ENCODE measurements around the gene CRLF3.
"Not testable (repeated sequence)": the region's sequence is repeated elsewhere in the genome, so short reads cannot be mapped to it uniquely, and the experiment has no call there.

CRLF3 gene, protein sequence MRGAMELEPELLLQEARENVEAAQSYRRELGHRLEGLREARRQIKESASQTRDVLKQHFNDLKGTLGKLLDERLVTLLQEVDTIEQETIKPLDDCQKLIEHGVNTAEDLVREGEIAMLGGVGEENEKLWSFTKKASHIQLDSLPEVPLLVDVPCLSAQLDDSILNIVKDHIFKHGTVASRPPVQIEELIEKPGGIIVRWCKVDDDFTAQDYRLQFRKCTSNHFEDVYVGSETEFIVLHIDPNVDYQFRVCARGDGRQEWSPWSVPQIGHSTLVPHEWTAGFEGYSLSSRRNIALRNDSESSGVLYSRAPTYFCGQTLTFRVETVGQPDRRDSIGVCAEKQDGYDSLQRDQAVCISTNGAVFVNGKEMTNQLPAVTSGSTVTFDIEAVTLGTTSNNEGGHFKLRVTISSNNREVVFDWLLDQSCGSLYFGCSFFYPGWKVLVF

DNA sequence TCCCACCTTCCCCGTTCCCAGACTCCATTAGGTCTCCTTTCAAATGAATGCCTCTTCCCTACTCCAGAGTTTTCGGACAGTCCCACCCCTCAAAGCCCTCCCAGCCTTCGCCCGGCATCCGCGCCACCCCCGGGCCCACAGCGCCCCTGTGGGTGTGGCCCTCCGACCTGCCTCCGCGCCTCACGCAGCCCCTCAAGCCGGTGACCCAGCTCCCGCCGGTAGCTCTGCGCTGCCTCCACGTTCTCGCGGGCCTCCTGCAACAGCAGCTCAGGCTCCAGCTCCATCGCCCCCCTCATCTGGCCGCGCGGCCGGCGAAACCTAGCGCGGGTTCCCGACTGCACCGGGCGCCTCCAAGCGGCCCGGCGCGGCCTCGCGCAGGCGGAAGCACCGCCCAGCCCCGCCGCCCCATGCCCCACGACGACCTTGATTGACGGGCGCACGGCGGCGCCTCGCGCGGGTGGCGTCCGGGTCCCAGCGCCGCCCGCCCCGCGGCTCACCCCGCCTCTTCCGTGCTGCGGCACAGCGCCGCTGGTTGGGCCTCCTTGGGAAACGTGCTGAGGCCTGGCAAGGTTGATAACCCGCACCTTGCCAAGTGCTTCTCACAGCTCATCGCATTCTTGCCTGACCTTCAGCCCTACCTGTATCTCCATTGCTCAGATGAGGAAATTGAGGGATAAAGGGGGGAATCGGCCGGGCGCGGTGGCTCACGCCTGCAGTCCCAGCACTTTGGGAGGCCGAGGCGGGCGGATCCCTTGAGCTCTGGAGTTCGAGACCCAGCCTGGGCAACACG is at the start of gene CRLF3:
TSS of gene CRLF3 (minus strand) at position 337 of the 790 bp plus-strand sequence. CDS start at position 296, 41 bp downstream.
- peak; percentile 93 for DNase-seq

DNA sequence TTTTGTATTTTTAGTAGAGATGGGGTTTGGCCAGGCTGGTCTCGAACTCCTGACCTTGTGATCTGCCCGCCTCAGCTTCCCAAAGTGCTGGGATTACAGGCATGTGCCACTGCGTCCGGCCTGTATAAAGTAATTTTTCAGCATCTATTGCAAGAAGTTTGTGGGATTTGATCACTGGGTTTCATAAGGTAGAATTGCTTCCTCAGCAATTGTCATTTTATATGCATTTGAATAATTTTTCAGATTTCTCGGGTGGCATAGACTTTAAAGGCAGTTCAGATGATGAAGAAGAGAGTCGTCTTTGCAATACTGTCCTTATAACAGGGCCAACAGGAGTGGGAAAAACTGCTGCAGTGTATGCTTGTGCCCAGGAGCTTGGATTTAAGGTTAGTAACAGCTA is 44.5 kb upstream of the CRLF3 start:
- DNase-seq = no peak

DNA sequence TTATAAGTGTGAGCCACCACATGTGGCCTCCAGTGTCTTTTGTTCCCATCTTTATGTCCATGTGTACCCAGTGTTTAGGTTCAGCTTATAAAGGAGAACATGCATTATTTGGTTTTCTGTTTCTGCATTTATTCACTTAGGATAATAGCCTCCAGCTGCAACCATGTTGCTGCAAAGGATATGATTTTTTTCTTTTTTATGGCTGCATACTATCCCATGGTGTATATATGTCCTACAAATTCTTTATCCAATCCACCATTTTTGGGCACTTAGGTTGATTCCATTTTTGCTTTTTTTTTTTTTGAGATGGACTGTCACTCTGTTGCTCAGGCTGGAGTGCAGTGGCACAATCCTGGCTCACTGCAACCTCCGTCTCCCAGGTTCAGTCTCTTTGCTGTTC is 40.1 kb upstream of the CRLF3 start:
- DNase-seq = no peak

DNA sequence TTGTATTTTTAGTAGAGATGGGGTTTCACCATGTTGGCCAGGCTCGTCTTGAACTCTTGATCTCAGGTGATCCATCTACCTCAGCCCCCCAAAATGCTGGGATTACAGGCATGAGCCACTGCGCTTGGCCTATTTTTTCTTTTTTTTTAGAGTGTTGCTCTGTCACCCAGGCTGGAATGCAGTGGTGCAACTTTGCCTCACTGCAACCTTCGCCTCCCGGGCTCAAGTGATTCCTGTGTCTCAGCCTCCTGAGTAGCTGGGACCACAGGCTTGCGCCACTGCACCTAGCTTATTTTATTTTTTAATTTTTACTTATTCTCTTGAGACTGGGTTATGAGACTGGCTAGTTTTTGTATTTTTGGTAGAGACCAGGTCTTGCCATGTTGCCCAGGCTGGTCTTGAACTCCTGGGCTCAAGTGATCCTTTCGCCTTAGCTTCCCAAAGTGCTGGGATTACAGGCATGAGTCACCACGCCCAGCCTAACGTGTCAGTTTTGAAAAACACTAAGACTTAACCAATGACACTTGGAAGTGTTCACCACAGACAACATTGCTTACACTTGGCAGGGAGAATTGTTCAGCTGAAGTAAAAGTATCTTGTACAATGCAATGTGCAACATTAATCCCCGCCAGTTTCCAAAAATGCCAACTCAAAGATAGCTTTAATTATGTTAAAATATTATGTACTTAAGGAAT is 34.2 kb upstream of the CRLF3 start:
- DNase-seq = no peak

DNA sequence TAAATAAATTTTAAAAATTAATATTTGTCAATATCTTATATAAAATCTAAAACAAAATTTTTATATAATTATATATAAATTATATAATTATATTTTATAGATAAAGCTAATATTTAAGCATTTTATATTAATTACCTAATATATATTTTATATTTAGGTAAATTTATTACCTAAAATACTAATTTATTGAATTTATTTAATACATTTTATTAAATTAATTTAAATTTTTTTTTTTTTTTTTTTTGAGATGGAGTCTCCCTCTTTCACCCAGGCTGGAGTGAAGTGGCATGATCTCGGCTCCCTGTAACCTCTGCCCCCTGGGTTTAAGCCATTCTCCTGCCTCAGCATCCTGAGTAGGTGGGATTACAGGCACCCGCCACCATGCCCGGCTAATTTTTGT is 29.7 kb upstream of the CRLF3 start:
- DNase-seq = no peak

DNA sequence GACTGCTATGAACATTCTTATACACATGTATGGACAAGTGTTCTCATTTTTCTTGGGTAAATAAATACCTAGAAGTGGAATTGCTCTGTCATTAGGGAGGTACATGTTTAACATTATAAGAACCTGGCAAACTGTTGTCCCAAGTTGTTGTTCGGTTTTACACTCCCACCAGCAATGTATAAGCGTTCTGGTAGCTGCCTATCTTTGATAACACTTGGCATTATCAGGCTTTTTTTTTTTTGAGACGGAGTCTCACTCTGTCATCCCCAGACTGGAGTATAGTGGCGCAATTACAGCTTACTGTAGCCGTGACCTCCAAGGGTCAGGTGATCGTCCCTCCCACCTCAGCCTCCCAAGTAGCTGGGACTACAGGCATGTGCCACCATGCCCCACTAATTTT is 23.5 kb upstream of the CRLF3 start:
- peak; percentile 91 for DNase-seq

DNA sequence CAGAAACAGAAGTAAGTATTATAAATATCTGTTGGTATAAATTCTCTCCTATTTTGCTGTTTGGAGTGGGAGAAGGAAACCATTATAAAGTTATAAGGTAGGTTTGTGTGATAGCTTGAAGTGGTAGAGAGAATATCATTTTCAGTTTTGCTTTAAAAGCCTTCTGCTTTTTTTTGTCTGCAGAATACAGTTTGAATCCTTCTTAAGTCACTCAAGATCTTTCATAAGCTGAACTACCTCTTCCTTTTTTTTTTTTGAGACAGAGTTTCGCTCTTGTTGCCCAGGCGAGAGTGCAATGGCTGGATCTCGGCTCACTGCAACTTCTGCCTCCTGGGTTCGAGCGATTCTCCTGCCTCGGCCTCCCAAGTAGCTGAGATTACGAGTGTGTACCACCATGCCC is 16.3 kb upstream of the CRLF3 start:
- no peak for DNase-seq

DNA sequence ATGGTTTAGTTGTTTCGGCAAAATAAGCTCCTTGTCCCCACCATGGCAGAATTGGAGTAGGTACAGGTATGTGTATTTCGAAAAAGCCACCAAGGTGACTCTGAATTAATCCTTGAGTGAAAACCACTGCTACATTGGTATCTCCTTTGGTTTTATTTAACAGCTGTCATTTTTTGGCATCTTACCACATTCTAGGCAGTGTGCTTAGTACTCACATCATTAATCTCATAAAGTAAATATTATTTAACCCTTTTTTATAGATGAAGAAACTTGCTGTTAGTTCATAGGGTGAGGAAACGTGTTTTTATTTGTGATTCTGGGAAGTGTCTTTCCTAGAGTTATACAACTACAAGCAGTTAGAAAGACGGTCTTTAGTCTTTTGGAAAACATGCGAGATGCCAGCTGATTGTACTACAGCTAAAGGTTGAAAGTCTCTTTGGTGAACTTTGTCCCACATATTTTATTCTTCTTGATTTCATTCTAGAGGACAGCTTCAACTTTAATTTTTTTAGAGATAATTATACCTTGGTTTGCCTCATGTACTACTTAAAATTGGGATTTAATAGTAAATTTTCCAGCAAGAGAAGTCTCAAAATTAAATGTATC is 13.8 kb upstream of the CRLF3 start:
- no peak for DNase-seq

DNA sequence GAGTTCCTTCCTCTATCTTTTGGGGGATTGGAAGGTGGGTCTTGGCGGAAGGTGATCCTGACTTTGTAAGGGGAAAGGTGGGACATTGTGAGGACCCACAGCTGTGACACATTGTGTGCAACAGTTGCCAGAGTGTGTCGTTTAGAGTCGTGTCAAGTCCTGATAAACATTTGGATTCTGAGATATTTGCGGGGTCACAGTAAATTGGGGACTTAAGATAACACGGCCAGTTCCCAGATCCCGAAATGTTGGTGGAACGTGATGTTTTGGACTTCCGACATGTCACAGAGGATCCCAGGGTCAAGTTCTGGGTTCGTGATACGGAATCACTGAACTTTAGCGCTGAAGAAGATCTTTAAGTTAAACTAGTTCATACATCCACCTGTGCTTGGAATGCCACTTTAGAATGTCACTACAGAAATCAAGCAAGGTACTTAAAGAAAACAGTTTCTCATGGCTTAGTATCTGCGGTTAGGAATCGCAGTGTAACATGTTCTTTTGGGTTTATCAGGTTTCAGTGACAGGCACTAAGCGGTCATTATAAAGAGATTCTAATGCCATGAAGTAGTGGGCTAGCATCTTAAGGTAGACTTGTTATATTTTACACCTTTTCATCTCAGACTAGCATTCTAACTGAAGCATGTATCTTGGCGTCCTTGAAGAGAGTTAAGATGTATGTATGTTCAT is 8.1 kb upstream of the CRLF3 start:
- DNase-seq = peak; percentile 64

DNA sequence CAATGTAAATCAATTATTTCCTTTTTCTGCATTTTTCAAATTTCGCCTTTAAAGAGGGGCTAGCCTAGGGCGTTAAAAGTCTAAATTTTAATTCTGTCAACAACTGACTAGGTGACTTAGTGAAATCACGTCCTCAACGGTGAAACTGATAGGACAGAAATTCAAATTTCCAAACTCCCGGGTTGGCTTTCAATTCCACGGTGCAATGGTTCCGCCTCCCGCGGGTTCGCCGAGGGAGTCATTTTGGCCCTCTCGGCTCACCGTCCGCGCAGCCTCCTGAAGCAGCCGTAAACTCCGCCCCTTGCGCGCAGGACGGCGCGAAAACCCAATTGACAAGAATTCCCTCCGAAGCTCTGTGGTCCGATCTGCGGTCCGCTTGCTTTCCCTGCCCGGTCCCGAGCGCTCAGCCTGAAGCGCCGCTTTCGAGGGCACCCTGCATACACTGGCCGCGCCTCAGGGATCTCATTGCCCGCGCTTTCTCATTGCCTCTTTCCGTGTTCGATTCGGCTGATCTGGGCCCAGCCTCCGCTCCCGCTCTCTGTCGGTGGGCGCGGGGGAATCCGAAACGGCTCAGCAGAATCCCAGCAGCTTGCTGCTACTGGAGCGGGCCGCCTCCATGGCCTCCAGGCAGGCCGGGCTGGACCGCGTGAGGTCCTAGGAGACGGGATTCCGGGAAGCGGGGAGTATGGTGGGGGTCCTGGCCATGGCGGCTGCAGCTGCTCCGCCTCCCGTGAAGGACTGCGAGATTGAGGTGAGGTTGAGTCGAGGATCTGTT is 7.4 kb upstream of the CRLF3 start, which contains the start of gene ATAD5:
TSS of gene ATAD5 (plus strand) at position 304 of the 775 bp plus-strand sequence. CDS start at position 686, 382 bp downstream.
- peak; percentile 91 for DNase-seq

DNA sequence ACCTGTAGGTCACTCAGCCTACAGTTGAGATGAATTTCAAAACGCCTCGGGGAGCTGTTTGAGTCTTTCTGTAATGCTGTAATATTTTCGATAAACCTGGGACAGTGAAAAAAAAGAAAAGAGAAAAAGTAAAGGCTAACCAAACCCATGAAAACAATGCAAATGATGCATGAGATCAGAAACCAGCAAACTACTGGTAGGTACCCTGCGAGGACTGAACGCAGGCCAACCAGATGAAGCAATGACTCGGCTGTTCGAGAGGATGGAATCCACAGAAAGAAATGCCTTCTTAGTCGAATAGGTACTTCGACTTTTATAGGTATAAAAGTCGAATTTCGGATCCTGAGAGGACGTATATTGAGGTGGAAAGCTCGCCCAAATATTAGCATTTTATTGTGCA is 6.8 kb upstream of the CRLF3 start:
- DNase-seq = peak; percentile 61

DNA sequence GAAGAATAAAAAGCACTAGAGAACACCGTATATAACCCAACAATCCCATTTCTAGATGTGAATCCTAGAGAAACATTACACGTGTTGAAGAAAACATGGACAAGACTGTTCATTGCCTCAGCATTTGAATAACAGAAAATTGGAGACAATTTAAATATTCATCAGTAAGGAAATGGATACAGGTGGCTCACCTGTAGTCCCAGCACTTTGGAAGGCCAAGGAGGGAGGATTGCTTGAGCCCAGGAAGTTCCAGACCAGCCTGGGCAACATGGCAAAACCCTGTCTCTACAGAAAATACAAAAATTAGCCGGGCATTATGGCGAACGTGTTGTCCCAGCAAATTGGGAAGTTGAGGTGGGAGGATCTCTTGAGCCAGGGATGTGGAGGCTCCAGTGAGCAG is 4.5 kb upstream of the CRLF3 start:
- DNase-seq = no peak

DNA sequence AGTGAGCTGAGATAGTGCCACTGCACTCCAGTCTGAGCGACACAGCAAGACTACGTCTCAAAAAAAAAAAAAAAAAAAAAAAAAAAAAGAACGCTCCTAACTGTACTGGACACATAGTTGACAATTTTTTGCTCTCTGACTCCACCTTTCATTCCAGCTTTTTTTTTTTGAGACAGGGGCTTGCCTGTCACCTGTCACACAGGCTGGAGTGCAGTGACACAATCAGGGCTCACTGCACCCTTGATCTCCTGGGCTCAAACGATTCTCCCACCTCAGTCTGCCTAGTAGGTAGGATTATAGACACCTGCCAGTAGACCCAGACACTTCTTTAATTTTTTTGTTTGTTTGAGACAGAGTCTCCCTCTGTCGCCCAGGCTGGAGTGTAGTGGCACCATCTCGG is 2.6 kb upstream of the CRLF3 start:
- DNase-seq = no peak

DNA sequence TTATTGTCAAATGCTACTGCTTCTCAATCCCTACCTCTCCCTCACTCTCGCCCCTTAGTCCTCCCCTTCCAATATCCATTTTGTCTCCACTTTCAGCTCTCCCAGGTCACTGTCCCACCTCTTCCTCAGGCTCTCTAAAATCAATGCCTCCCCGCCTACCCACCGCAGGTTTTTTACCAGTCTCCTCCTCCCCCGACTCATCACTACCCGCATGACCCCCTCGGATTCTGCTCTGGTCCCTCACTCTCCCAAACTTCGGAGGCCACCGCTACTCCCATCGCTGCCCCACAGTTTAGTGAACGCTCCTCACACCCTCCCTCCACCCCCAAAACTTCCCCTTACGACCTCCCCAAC is 513 bp downstream of the CRLF3 start:
- no peak for DNase-seq

DNA sequence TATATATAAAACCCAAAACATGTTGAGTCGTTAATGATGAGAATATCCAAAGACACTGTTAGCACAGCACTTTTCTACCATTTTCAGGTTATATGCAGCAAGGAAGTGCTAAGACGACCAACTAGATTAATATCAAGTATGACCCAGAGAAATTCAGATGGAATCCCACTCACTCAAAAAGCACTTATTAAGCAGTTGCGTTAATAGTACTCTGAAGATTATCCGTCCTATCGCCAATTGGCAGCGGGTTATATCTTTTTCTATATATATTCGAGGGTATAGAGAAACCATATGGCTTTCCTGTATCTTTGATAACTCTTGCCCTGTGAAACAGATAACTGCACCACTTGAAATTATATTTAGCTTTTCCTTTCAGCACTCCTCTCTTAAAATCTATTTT is 1.1 kb downstream of the CRLF3 start:
- peak; percentile 70 for DNase-seq

DNA sequence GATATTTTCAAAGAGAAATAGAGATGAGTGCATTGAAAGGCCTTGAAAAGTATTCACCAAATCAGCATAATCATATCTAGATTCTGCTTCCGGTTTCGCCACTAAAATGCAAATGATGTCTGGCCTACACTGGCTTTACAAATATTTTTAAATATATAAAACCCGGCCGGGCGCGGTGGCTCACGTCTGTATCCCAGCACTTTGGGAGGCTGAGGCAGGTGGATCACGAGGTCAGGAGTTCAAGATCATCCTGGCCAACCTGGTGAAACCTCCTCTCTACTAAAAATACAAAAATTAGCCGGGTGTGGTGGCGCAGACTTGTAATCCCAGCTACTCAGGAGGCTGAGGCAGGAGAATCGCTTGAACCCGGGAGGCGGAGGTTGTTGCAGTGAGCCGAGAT is 1.6 kb downstream of the CRLF3 start:
- peak; percentile 31 for DNase-seq

DNA sequence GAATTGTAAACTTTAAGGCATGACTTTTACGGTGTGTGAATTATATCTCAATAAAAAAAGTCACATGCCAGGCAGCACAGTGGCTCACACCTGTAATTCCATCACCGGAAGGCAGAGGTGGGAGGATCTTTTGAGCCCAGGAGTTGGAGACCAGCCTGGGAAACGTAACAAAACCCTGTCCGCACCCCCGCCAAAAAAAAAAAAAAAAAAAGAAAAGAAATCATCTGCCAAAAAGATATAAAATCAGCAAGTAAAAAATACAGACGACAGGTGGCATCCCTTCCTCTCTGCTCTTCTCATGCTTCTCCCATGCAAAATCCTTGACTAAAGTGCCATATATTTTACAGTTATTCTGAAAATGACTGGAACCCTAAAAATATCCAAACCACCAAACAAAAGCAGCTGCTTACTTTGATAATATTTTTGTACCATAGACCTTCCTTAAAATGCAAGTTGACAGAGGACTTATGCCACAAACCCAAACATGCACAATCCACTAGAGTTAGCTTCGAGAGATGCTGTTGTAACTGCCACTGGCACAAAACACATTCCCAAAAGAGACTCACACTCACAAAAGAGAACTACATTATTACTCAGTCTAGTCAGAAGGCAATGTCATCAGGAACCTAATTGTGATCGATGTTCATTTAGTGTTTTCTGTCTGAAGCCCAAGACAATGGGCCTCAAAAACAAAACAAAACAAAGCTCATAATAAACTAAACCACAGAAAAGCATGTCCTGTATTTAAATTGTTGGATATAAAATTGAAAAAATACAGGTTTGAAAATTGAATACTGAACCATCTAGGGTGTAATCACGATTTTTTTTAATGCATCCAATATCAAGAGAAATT is 2.4 kb downstream of the CRLF3 start:
- DNase-seq = peak; percentile 34

DNA sequence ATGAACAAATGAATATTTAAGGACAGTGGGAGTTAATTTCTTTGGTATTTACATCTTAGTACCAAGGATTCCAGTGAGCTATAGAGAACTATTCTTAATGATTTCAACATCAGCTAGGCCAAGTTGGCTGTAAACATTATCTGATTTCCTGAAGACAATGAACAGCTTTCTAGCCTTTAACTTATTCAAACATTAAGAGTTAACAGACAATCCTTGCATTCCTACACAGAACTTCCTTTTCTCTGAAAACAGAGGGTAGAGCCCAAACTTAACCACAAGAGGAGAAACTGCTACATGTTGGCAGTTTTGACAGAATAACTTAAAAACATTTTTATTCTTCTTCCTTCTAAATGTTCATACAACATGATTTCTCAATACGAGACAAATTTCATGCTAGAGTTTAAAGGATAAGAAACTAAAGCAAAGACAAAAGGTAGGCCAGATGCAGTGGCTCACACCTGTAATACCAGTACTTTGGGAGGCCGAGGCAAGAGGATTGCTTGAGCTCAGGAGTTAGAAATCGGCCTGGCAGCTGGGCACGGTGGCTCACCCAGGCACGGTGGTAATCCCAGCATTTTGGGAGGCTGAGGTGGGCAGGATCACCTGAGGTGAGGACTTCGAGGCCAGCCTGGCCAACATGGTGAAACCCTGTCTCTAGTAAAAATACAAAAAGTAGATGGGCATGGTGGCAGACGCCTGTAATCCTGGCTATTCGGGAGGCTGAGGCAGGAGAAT is 4.4 kb downstream of the CRLF3 start:
- no peak for DNase-seq

DNA sequence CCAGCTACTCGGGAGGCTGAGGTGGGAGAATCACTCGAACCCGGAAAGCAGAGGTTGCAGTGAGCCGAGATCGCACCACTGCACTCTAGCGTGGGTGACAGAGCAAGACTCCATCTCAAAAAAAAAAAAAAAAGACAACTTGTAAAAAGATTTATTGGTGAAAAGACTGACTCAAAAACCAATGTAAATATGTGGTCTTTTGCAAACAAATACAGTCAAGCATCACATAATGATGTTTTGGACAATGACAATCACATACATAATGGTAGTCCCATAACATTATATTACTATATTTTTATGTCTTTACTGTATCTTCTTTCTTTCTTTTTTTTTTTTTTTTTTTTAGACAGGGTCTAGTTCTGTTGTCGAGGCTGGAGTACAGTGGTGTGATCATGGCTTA is 8.3 kb downstream of the CRLF3 start:
- DNase-seq = no peak

DNA sequence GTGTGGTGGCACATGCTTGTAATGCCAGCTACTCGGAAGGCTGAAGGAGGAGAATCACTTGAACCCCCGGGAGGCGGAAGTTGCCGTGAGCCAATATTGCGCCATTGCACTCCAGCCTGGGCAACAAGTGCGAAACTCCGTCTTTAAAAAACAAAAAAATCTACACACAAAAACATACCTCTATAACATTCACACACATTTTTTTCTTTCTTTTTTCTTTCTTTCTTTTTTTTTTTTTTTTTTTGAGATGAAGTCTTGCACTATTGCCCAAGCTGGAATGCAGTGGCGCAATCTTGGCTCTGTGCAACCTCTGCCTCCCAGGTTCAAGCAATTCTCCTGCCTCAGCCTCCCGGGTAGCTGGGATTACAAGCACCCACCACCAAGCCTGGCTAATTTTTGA is 9.6 kb downstream of the CRLF3 start:
- not testable (repeated sequence) for DNase-seq
